B cell (primary cell): ENCODE data around the gene POLR3B. TPM values are rescaled to one million over a fixed set of nuclear protein-coding genes. Genes with fewer than 3 reads are reported as not detected.

Experiments used
- ATAC-seq: fragments of 200-7000 bp; cut with Tn5 transposase; one replicate; pipeline ENCODE4 v1.10.0; 2021; ENCODE audit warnings: low read depth, mild to moderate bottlenecking, moderate number of reproducible peaks, moderate library complexity
- CTCF ChIA-PET: fragments of 350-600 bp; sonication (Branson Sonifier 250); formaldehyde crosslinking; loops from one replicate; lab custom pipeline; 2021; ENCODE audit warnings: antibody characterized with exemption, inconsistent platforms; lab: Charles Lee
- POLR2A ChIA-PET: fragments of 350-600 bp; sonication (Branson Sonifier 250); formaldehyde crosslinking; loops from one replicate; lab custom pipeline; 2021; ENCODE audit warnings: antibody characterized with exemption; lab: Charles Lee
- DNase-seq: peaks from one replicate; pipeline ENCODE4 v3.0.0; 2013
- H2AFZ ChIP-seq: 2 replicates; pipeline ENCODE4 v1.6.1; 2012; ENCODE audit warnings: mild to moderate bottlenecking, low read depth, low read length; ENCODE audit not compliant: insufficient read depth, poor library complexity, severe bottlenecking
- H3K27ac ChIP-seq, 2 donors: 1 replicate in 1 of 2; 2 replicates in 1 of 2; pipeline ENCODE4 v1.5.1; 2012 to 2013; ENCODE audit warnings: low read length in 2 of 2, mild to moderate bottlenecking in 2 of 2, moderate library complexity in 1 of 2
- H3K27me3 ChIP-seq, 4 experiments: fragments of 200-600 bp in 1 of 4; sonication (generic) in 1 of 4; replicated peaks in 1 of 4; 1 replicate in 2 of 4; 2 replicates in 2 of 4; pipeline versions ENCODE4 v1.6.1 to v1.7.0; 2013 to 2016; ENCODE audit warnings: low read length in 3 of 4, mild to moderate bottlenecking in 2 of 4, mixed read lengths in 1 of 4, moderate library complexity in 1 of 4; ENCODE audit not compliant: insufficient read depth in 4 of 4, control insufficient read depth in 3 of 4; ENCODE audit errors: control extremely low read depth in 1 of 4
- H3K36me3 ChIP-seq, 2 experiments: replicated peaks in 1 of 2; 1 replicate in 1 of 2; 2 replicates in 1 of 2; pipeline versions ENCODE4 v1.6.1 to v1.7.1; 2013; ENCODE audit warnings: low read length in 1 of 2; ENCODE audit not compliant: insufficient read depth in 2 of 2, control insufficient read depth in 1 of 2; ENCODE audit errors: control extremely low read depth in 1 of 2, extremely low read depth in 1 of 2
- H3K4me1 ChIP-seq, 2 donors: fragments of 200-600 bp in 1 of 2; sonication (generic) in 1 of 2; 1 replicate in 1 of 2; 2 replicates in 1 of 2; pipeline versions ENCODE4 v1.5.1 to v1.6.1; 2013 to 2017; ENCODE audit warnings: low read length in 2 of 2; ENCODE audit not compliant: control insufficient read depth in 2 of 2, insufficient read depth in 2 of 2
- H3K4me2 ChIP-seq: replicated peaks from 2 replicates; pipeline ENCODE3; 2012; ENCODE audit warnings: mild to moderate bottlenecking, low read depth, low read length; ENCODE audit not compliant: poor library complexity, severe bottlenecking
- H3K4me3 ChIP-seq, 5 experiments: fragments of 200-600 bp in 1 of 5; sonication (generic) in 1 of 5; 1 replicate in 3 of 5; 2 replicates in 2 of 5; pipeline versions ENCODE4 v1.5.1 to v1.7.0; 2011 to 2016; ENCODE audit warnings: low read length in 4 of 5, mild to moderate bottlenecking in 4 of 5, low read depth in 2 of 5, control low read depth in 1 of 5, moderate library complexity in 1 of 5; ENCODE audit not compliant: insufficient read depth in 1 of 5; ENCODE audit errors: control extremely low read depth in 1 of 5, extremely low read depth in 1 of 5
- H3K79me2 ChIP-seq: fragments of 200-600 bp; sonication (generic); one replicate; pipeline ENCODE4 v1.6.0; 2016; ENCODE audit warnings: low read length; ENCODE audit not compliant: control insufficient read depth, insufficient read depth
- H3K9ac ChIP-seq: fragments of 200-600 bp; sonication (generic); 2 replicates; pipeline ENCODE4 v1.6.1; 2017; ENCODE audit warnings: mild to moderate bottlenecking, low read length, moderate library complexity
- H3K9me3 ChIP-seq, 3 donors: one replicate each; pipeline versions ENCODE4 v1.6.1 to v1.7.1; 2013; ENCODE audit warnings: low read length in 2 of 3; ENCODE audit not compliant: control insufficient read depth in 2 of 3, insufficient read depth in 1 of 3; ENCODE audit errors: control extremely low read depth in 1 of 3
- H4K20me1 ChIP-seq: 2 replicates; pipeline ENCODE4 v1.6.0; 2012; ENCODE audit warnings: mild to moderate bottlenecking, low read length; ENCODE audit not compliant: insufficient read depth, control insufficient read depth, poor library complexity, severe bottlenecking
- H3K27ac Mint-ChIP-seq: one replicate; pipeline ENCODE4 v1.8.0; 2021; ENCODE audit warnings: mixed read lengths
- H3K27me3 Mint-ChIP-seq: one replicate; pipeline ENCODE4 v1.8.0; 2021; ENCODE audit warnings: mixed read lengths
- H3K4me1 Mint-ChIP-seq: one replicate; pipeline ENCODE4 v1.8.0; 2021; ENCODE audit warnings: mixed read lengths
- H3K4me3 Mint-ChIP-seq: one replicate; pipeline ENCODE4 v1.8.0; 2021; ENCODE audit warnings: mixed read lengths
- H3K9me3 Mint-ChIP-seq: one replicate; pipeline ENCODE4 v1.8.0; 2022; ENCODE audit warnings: mixed read lengths; ENCODE audit not compliant: insufficient read depth
- EZH2 ChIP-seq: IDR thresholded peaks from 2 replicates; pipeline ENCODE4 v1.6.1; 2012; ENCODE audit warnings: borderline replicate concordance, low read depth, mild to moderate bottlenecking, moderate library complexity, low read length; ENCODE audit not compliant: insufficient read depth, poor library complexity, severe bottlenecking
- WGBS: methylation state at CpG from one replicate; pipeline ENCODE4 v1.1.5; 2013; ENCODE audit warnings: missing lambda C conversion rate; ENCODE audit not compliant: insufficient coverage; 5-methylcytosine and 5-hydroxymethylcytosine counted together
- intact Hi-C: fragments of 100-400 bp; cut with micrococcal nuclease; formaldehyde crosslinking; loops from one replicate; pipeline ENCODE4 v1.10.0; 2022
- polyA plus RNA-seq: library from polyadenylated mRNA; depleted of rRNA; stranded (reverse); fragments of >200 nt; gene quantifications from 2 replicates; pipeline ENCODE4 v1.2.3, GENCODE V29; 2012
- total RNA-seq, 2 donors: library from RNA; stranded (reverse); fragments of 120-200 nt in 1 of 2; gene quantifications; 1 replicate in 1 of 2; 2 replicates in 1 of 2; pipeline versions ENCODE4 v1.2.3 to v1.2.4, GENCODE V29; 2013 to 2022
- TF ChIP-seq, protein P1 (sequence below): fragments of 200-600 bp; IDR thresholded peaks from one replicate; pipeline ENCODE4 v1.8.0; 2022; ENCODE audit warnings: antibody characterized with exemption, mild to moderate bottlenecking

POLR3B gene
- total and polyA plus RNA-seq, 2 donors (not counting 1 experiment from before 2014, with no cell fraction given) = 1.3 to 9.7 TPM

DNA sequence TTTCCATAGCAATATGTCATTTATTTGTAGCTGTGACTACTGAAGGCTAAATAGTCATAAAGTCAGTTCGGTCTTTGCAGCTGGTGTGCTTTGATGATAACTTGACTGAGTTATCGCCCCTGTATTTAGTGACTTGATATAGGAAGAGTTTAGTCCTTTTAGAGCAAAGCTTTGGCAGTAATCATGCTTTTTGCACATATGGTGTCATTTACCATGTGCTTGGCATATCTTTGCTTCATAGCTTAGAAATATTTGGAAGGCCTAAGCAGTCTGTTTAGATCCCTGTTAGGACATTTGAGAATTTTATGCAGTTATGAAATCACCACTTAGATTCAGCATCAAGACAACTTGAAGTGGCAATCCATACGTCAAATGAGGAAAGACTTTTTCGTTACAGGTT is 31.6 kb downstream of the POLR3B start:
- DNase-seq (no peak), ATAC-seq (no peak)
- no peak overlapping the region for H3K4me2 ChIP-seq
- TF ChIP-seq, protein P1, sequence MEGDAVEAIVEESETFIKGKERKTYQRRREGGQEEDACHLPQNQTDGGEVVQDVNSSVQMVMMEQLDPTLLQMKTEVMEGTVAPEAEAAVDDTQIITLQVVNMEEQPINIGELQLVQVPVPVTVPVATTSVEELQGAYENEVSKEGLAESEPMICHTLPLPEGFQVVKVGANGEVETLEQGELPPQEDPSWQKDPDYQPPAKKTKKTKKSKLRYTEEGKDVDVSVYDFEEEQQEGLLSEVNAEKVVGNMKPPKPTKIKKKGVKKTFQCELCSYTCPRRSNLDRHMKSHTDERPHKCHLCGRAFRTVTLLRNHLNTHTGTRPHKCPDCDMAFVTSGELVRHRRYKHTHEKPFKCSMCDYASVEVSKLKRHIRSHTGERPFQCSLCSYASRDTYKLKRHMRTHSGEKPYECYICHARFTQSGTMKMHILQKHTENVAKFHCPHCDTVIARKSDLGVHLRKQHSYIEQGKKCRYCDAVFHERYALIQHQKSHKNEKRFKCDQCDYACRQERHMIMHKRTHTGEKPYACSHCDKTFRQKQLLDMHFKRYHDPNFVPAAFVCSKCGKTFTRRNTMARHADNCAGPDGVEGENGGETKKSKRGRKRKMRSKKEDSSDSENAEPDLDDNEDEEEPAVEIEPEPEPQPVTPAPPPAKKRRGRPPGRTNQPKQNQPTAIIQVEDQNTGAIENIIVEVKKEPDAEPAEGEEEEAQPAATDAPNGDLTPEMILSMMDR = no peak
- TF ChIP-seq EZH2 = no peak
- no peaks in the 10 kb centered on the region for H3K9me3 ChIP-seq
- no peak overlapping the region for H2AFZ ChIP-seq
- Mint-ChIP-seq H3K27me3 (peaks cover 4% of the 10 kb centered on the region), H3K27ac (no peak overlapping the region), H3K9me3 (no peaks in the 10 kb centered on the region), H3K4me3 (no peak overlapping the region), H3K4me1 (no peaks in the 10 kb centered on the region)
- no peak overlapping the region for H3K27ac ChIP-seq
- WGBS = 100% methylated on average over 2 of the region's 4 CpGs
- CTCF ChIA-PET = interaction anchor here (0.7 to 3.1 kb wide), 3 partner anchors 25 to 531 kb away, joined by 3 to 11 read pairs (median 6); no protein-coding TSS in a partner anchor
- POLR2A ChIA-PET = no interaction called here
- H3K9ac ChIP-seq = no peak overlapping the region
- no peaks in the 10 kb centered on the region for H3K36me3 ChIP-seq
- H3K4me3 ChIP-seq = no peak overlapping the region
- intact Hi-C loops = no loop called here
- H4K20me1 ChIP-seq = no peaks in the 10 kb centered on the region
- H3K79me2 ChIP-seq = no peaks in the 10 kb centered on the region
- no peaks in the 10 kb centered on the region for H3K4me1 ChIP-seq
- peaks cover 0 to 3% (median 0%) of the 10 kb centered on the region in 4 experiments for H3K27me3 ChIP-seq

DNA sequence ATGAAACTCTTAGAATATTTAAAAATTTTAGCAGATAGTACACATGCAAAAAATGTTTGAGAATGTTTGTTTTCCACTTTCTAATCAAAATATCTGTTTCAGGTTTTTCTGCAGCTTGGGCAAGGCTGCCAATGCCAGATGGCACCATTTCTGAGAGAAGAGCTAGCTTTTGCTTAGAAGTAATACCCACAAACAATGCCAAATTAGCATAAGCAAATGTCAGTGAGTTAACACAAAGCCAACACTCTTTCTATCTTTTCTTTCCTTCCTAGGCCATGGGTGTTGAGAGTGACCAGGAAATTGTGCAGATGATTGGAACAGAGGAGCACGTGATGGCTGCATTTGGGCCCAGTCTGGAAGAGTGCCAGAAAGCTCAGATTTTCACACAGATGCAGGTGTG is 35.2 kb downstream of the POLR3B start:
- CTCF ChIA-PET = no interaction called here
- Histone ChIP-seq H3K36me3 (no peaks in the 10 kb centered on the region), H3K9me3 (no peaks in the 10 kb centered on the region), H3K27me3 (peaks cover 0 to 2% (median 0%) of the 10 kb centered on the region in 4 experiments), H3K4me3 (no peak overlapping the region), H3K4me1 (no peaks in the 10 kb centered on the region), H4K20me1 (no peaks in the 10 kb centered on the region), H3K79me2 (no peaks in the 10 kb centered on the region), H3K27ac (no peak overlapping the region), H3K4me2 (no peak overlapping the region), H2AFZ (no peak overlapping the region), H3K9ac (no peak overlapping the region)
- intact Hi-C loops = no loop called here
- Mint-ChIP-seq H3K27ac (no peak overlapping the region), H3K9me3 (no peaks in the 10 kb centered on the region), H3K4me1 (no peaks in the 10 kb centered on the region), H3K27me3 (no peaks in the 10 kb centered on the region), H3K4me3 (no peak overlapping the region)
- no peak for DNase-seq
- no peak for TF ChIP-seq EZH2
- TF ChIP-seq, protein P1 = no peak
- POLR2A ChIA-PET = no interaction called here
- 100% methylated on average over 1 of the region's 1 CpG for WGBS
- ATAC-seq = no peak
